Fibroblast of lung (primary cell): ENCODE results near the gene MEFV. TPM values are rescaled to one million over a fixed set of nuclear protein-coding genes. Genes with fewer than 3 reads are reported as not detected.
A peak's percentile ranks its signal among the peaks of the same experiment; 100 is the strongest.

Experiments
- DNase-seq, 2 donors: peaks; one replicate each; pipeline versions ENCODE4 v3.0.0 to v3.0.0-alpha.2; 2010; ENCODE audit warnings: low read depth in 2 of 2
- H2AFZ ChIP-seq: 2 replicates; pipeline ENCODE4 v1.5.1; 2012; ENCODE audit warnings: low read length, control low read depth, inconsistent platforms
- H3K27ac ChIP-seq: 2 replicates; pipeline ENCODE4 v1.5.1; 2011; ENCODE audit warnings: low read length, control low read depth; ENCODE audit not compliant: insufficient read depth
- H3K27me3 ChIP-seq: 2 replicates; pipeline ENCODE4 v1.5.1; 2011; ENCODE audit warnings: mild to moderate bottlenecking, low read length; ENCODE audit not compliant: control insufficient read depth, insufficient read depth
- H3K36me3 ChIP-seq: 2 replicates; pipeline ENCODE4 v1.5.1; 2011; ENCODE audit warnings: low read length; ENCODE audit not compliant: control insufficient read depth, insufficient read depth
- H3K4me1 ChIP-seq: 2 replicates; pipeline ENCODE4 v1.5.1; 2011; ENCODE audit warnings: low read length; ENCODE audit not compliant: control insufficient read depth, insufficient read depth; ENCODE audit errors: extremely low read depth
- H3K4me2 ChIP-seq: 2 replicates; pipeline ENCODE4 v1.5.1; 2011; ENCODE audit warnings: low read length, control low read depth; ENCODE audit not compliant: insufficient read depth; ENCODE audit errors: extremely low read depth
- H3K4me3 ChIP-seq, 4 experiments: fragments of 200-600 bp in 1 of 4; sonication (generic) in 1 of 4; replicated peaks in 1 of 4; 2 replicates each; pipeline ENCODE4 v1.5.1; 2011 to 2016; ENCODE audit warnings: low read length in 4 of 4, low read depth in 3 of 4, mild to moderate bottlenecking in 3 of 4, control low read depth in 2 of 4, inconsistent platforms in 1 of 4, mixed read lengths in 1 of 4; ENCODE audit not compliant: insufficient read depth in 1 of 4; ENCODE audit errors: control extremely low read depth in 1 of 4
- H3K79me2 ChIP-seq: 2 replicates; pipeline ENCODE4 v1.5.1; 2012; ENCODE audit warnings: mild to moderate bottlenecking, low read length, inconsistent platforms; ENCODE audit not compliant: control insufficient read depth, insufficient read depth
- H3K9ac ChIP-seq: 2 replicates; pipeline ENCODE4 v1.5.1; 2011; ENCODE audit warnings: mild to moderate bottlenecking, low read length, control low read depth; ENCODE audit not compliant: insufficient read depth
- H3K9me3 ChIP-seq: 2 replicates; pipeline ENCODE4 v1.5.1; 2012; ENCODE audit warnings: low read depth, low read length; ENCODE audit not compliant: control insufficient read depth, insufficient read depth
- H4K20me1 ChIP-seq: 2 replicates; pipeline ENCODE4 v1.5.1; 2011; ENCODE audit warnings: low read length; ENCODE audit not compliant: control insufficient read depth, insufficient read depth; ENCODE audit errors: extremely low read depth
- CTCF ChIP-seq, 2 donors: IDR thresholded peaks in 1 of 2; conservative IDR thresholded peaks in 1 of 2; 1 replicate in 1 of 2; 2 replicates in 1 of 2; pipeline ENCODE4 v1.5.1; 2011 to 2012; ENCODE audit warnings: low read length in 2 of 2, control low read depth in 1 of 2, inconsistent platforms in 1 of 2, low read depth in 1 of 2, mild to moderate bottlenecking in 1 of 2
- EZH2 ChIP-seq: IDR thresholded peaks from 2 replicates; pipeline ENCODE4 v1.5.1; 2012; ENCODE audit warnings: low read length, control low read depth, mild to moderate bottlenecking; ENCODE audit errors: missing control alignments
- polyA plus RNA-seq, 2 donors: library from polyadenylated mRNA; depleted of rRNA in 1 of 2; stranded (reverse) in 1 of 2; unstranded in 1 of 2; fragments of >200 nt; gene quantifications; 2 replicates each; pipeline ENCODE4 v1.2.1, GENCODE V29; 2011 to 2012; ENCODE audit warnings: missing spikeins in 1 of 2
- total RNA-seq: library from RNA; depleted of rRNA; stranded (reverse); fragments of >200 nt; gene quantifications from 2 replicates; pipeline ENCODE4 v1.2.1, GENCODE V29; 2014

The MEFV gene
- total and polyA plus RNA-seq, 2 donors (not counting 1 experiment from before 2014, with no cell fraction given), result 0.17 TPM; not detected in 1

DNA sequence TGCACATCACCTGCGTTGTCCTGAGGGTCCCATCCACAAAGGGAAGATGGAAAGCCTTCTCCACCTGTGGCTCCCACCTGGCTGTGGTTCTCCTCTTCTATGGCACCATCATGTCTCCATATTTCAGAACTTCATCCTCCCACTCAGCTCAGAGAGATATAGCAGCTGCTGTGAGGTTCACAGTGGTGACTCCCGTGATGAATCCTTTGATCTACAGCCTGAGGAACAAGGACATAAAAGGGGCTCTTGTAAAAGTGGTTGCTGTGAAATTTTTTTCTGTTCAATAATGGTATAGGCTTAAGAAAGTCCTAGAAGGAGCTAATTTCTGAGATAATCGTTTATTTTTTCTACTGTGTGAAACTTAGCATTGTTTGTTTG, 40.2 kb downstream of the MEFV start:
- Histone ChIP-seq H2AFZ (no peak overlapping the region), H3K9ac (no peak overlapping the region), H3K79me2 (no peaks in the 10 kb centered on the region), H3K4me2 (no peak overlapping the region), H3K27me3 (no peaks in the 10 kb centered on the region), H3K9me3 (no peaks in the 10 kb centered on the region), H3K36me3 (no peaks in the 10 kb centered on the region), H3K4me3 (no peak overlapping the region), H3K27ac (no peak overlapping the region), H4K20me1 (no peaks in the 10 kb centered on the region), H3K4me1 (no peaks in the 10 kb centered on the region)
- no peak for DNase-seq
- TF ChIP-seq EZH2 (no peak), CTCF (conservative IDR thresholded peaks at IDR 0.05 in 1 of 2, IDR thresholded peaks at IDR 0.05 in 1 of 2; ENCODE audit: low read depth in 1 of 2, low read length in 2 of 2) (no peak)

- Histone ChIP-seq H3K36me3 (no peaks in the 10 kb centered on the region), H3K27me3 (no peaks in the 10 kb centered on the region), H3K4me2 (no peak overlapping the region), H4K20me1 (no peaks in the 10 kb centered on the region), H3K9ac (no peak overlapping the region), H3K4me1 (no peaks in the 10 kb centered on the region), H3K9me3 (no peaks in the 10 kb centered on the region), H3K4me3 (no peak overlapping the region), H3K27ac (no peak overlapping the region), H2AFZ (no peak overlapping the region), H3K79me2 (no peaks in the 10 kb centered on the region)
- no peak for DNase-seq
- no peak for TF ChIP-seq EZH2
- TF ChIP-seq CTCF (conservative IDR thresholded peaks at IDR 0.05 in 1 of 2, IDR thresholded peaks at IDR 0.05 in 1 of 2; ENCODE audit: low read depth in 1 of 2, low read length in 2 of 2), result no peak
Observed at GRCh38 chr16:3215601-3216262, 40.7 kb downstream of the MEFV start.

- no peak overlapping the region for H3K4me3 ChIP-seq
- H3K9ac ChIP-seq, result no peak overlapping the region
- H3K27ac ChIP-seq, result no peak overlapping the region
- H3K4me1 ChIP-seq, result no peaks in the 10 kb centered on the region
- peak in 1 of 2 donors; percentile 6 for DNase-seq
- no peak for TF ChIP-seq EZH2
- no peak for TF ChIP-seq CTCF (conservative IDR thresholded peaks at IDR 0.05 in 1 of 2, IDR thresholded peaks at IDR 0.05 in 1 of 2; ENCODE audit: low read depth in 1 of 2, low read length in 2 of 2)
- no peaks in the 10 kb centered on the region for H3K9me3 ChIP-seq
- H2AFZ ChIP-seq, result no peak overlapping the region
- H4K20me1 ChIP-seq, result no peaks in the 10 kb centered on the region
- H3K36me3 ChIP-seq, result no peaks in the 10 kb centered on the region
- H3K79me2 ChIP-seq, result no peaks in the 10 kb centered on the region
- no peaks in the 10 kb centered on the region for H3K27me3 ChIP-seq
- no peak overlapping the region for H3K4me2 ChIP-seq
Observed at GRCh38 chr16:3214904-3215600, 41.4 kb downstream of the MEFV start.
